Dermis lymphatic vessel endothelial cell (primary cell): ENCODE measurements around the gene SCN8A. TPM values are rescaled to one million over a fixed set of nuclear protein-coding genes. Genes with fewer than 3 reads are reported as not detected.

ENCODE experiments used
- total RNA-seq: library from RNA; depleted of rRNA; stranded (reverse); fragments of >200 nt; gene quantifications from 2 replicates; pipeline ENCODE4 v1.2.1, GENCODE V29; 2014

The SCN8A gene
- total RNA-seq: 0.09 and 0.54 TPM in 2 replicates

GRCh38 chr12:51591016-51591901 is at the start of gene SCN8A:
Gene SCN8A, plus strand, starts transcription at chr12:51591233. Its CDS starts 71,585 bp downstream, at chr12:51662818.

GRCh38 chr12:51848326-51848727 is 257.3 kb downstream of the SCN8A start, which contains the start of gene FIGNL2:
Gene FIGNL2, minus strand, starts transcription at chr12:51848718. Its CDS starts 26,305 bp downstream, at chr12:51822413.

Other genes starting within 250 kb of the SCN8A start
- not detected in 2 replicates for gene CELA1, start 244.6 kb upstream of the SCN8A start, total RNA-seq
- 11.7 and 12.3 TPM in 2 replicates for gene GALNT6, start 199.8 kb upstream of the SCN8A start, total RNA-seq
- 0.87 and 1.2 TPM in 2 replicates for gene SLC4A8, start 166.4 kb upstream of the SCN8A start, total RNA-seq